DMS53 (cell line): ENCODE data around the gene COTL1.
A peak's percentile ranks its signal among the peaks of the same experiment; 100 is the strongest.

Source experiments
- DNase-seq: peaks from one replicate; lab custom pipeline; 2025; lab: John Stamatoyannopoulos, UW

The COTL1 gene

DNA sequence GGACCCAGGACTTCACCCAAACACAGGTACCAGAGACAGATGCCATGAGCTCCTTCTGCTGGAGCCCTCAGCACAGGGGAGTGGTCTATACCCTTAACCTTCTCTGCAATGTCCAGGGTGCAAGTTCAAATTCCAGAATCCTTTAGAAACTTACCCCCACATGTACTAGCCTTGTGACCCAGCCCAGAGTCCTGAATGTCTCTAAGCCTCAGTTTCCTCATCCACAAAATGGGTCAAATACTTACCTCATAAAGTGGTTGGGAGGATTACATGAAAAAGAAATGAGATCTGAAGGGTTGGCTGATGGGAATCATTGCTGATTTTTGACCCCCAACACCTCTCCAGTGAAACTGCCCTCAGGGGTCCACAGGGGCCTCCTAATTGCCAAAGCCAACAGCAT lies 21.7 kb downstream of the COTL1 start:
- DNase-seq, result no peak

DNA sequence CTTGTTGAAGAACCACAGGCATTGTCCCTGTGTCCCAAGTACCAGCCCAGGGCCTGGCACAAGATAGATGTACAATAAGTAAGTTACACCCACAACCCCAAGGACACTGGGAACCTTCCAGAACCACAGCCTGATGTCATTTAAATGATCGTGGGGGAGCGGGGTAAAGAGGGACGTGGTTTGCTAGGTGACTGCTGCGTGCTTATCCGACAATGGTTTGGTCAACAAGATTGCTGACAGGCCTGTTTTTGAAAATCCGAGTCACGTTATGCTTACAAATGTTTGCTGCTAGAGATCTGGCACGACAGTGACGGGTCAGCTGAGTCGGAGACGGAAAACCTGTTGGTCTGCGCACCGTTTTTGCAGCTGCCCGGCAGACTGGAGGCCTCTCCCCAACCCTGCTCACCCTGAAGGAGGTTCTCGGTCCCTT lies 22.8 kb downstream of the COTL1 start:
- no peak for DNase-seq

- DNase-seq, result no peak
Observed at GRCh38 chr16:84594725-84595038, 23.2 kb downstream of the COTL1 start.

DNA sequence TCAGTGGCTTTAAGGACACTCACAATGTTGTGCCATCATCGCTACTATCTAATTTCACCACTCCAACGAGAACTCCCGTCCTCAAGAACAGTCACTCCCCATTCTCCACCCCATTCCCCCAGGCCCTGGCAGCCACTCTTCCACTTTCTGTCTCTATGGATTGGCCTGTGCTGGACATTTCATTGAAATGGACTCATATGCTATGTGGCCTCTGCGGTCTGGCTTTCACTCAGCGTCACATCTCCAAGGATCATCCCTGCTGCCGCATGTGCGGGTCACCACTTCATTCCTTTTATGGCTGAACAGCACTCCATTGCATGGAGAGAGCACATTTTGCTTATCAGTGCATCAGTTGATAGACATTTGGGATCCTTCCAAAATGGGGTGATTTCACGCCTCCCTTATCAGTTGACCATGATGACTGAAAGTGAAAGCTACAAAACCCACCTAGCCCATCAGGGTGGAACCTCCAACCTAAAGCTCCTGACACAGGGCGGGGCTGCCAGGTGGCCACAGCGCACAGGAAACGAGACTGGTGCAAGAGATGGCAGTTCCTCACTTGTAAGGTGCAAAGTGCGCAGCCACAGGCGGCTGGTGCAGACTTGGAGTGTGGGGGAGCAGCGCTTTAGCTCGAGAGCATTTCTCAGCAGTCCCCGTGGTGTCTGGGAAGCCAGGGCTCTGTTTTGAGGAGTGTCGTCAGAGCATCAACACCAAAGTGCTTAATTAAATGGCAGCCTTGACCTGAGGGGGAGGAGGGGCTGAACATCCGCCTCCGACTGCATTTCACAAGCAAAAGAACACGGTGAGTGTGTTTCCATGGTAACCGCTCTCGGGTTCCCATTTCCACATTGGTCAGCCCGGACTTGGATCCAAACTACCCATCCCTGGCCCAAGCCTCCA lies 23.8 kb downstream of the COTL1 start:
- no peak for DNase-seq

GRCh38 chr16:84592718-84593117 lies 25.2 kb downstream of the COTL1 start:
- no peak for DNase-seq

GRCh38 chr16:84589975-84590719 lies 27.7 kb downstream of the COTL1 start:
- no peak for DNase-seq

GRCh38 chr16:84588991-84589390 lies 28.9 kb downstream of the COTL1 start:
- no peak for DNase-seq

DNA sequence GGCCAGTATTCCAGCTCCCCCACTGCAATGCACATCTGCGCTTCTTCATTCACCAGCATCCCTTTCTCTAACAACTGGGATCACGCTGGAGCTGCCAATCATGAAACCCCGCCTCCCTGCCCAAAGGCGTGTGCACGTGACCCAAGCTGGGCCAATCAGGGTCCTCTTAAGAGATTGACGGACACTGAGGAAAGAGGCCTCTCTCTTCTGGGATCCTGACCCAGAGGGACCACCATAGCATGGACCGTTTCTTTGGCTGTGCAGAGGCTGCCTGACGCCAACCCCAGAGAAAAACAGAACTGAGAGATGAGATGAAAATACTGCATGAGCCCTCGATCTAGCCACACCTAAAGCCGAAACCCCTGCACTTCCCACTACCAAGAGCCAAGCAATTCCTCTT lies 32.0 kb downstream of the COTL1 start:
- DNase-seq, result peak; percentile 14

GRCh38 chr16:84585467-84585866 lies 32.4 kb downstream of the COTL1 start:
- no peak for DNase-seq

- no peak for DNase-seq
Observed at GRCh38 chr16:84584678-84585077, 33.2 kb downstream of the COTL1 start.

GRCh38 chr16:84583995-84584394 lies 33.9 kb downstream of the COTL1 start:
- no peak for DNase-seq

DNA sequence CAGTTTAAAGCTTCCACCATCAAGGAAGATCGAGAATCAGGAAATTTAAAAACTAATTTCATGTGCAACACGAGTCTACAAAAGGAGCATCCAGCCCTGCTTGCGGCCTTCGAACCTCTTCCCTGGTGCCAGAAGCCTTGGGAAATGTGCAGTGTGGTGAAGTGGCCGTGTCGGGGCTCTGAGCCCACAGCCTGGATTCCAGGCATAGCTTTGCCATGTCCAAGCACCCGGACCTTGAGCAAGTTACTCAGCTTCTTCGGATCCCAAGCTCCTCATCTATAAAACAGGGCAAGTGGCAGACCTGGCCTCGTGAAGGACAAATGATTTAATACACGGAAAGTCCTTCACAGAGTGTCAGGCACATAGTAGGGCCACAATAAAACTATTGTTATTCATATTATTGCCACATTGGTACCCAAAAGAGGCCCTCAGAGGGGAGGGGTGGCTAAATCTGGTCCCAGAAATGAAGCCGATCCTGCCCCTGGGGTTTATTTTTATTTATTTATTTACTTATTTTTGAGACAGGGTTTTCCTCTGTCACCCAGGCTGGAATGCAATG lies 34.8 kb downstream of the COTL1 start:
- no peak for DNase-seq

DNA sequence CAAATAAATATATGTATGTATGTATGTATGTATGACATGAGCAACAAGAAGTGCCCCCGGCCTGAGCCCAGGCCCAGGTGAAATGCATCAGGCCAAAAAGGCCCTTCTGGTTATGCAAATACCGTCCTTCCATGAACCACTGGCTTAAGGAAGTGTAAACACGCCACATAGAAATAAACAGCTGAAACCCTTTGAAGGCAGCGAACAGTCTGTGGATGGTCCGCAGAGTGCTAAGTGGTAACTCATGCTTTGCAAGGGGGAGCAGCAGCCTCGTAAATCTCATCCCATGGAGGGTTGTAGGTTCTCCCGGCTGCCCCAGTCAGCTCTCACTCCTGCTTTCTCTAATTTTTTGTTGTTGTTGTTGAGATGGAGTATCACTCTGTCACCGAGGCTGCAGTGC lies 36.7 kb downstream of the COTL1 start:
- no peak for DNase-seq

- DNase-seq, result no peak
Observed at GRCh38 chr16:84579936-84580335, 37.9 kb downstream of the COTL1 start.

- DNase-seq, result no peak
Observed at GRCh38 chr16:84578538-84579126, 39.2 kb downstream of the COTL1 start.

DNA sequence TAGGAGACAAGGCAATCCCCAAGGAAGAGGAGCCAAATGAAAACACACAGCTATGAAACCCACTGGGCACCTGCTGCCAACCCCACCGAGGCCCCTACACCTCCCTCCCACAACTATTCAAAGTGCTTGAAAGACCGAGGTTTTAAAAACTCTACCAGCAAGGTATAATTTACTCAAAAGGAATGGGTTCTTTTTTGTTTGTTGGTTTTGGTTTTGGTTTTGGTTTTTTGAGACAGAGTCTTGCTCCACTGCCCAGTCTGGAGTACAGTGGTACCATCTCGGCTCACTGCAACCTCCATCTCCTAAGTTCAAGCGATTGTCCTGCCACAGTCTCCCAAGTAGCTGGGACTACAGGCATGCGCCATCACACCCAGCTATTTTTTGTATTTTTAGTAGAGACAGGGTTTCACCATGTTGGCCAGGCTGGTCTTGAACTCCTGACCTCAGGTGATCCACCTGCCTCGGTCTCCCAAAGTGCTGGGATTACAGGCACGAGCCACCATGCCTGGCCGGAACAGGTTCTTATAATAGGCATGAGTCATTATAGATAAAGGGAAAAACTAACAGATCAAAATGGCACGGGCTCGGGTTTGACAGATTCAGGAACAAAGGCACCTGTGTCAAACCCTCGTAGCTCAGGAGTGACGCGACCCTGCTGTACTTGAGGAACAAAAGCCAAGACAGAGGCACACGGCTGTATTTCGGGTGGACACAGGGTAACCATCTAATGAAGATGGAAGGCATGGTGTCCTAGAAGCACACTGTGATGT lies 40.7 kb downstream of the COTL1 start:
- no peak for DNase-seq

GRCh38 chr16:84575914-84576313 lies 42.0 kb downstream of the COTL1 start:
- no peak for DNase-seq

DNA sequence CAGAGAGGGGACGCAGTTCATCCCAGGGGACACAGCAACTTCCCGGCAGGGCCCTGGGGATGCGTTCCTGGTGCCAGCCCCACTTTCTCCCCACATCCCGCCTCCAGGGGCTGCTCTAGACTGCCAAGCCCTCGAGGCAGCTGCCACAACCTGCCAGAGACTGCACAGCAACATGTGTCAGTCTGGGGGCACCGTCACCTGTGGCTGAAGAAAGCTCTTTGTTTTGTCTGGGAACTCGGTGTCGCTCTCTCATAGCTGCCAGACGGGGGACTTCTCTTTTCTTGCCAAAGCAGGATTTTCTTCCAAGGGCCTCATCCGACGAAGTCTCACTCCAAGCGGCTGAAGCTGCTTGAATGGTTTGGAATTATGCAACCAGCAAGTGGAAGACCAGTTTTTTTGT lies 43.7 kb downstream of the COTL1 start:
- DNase-seq, result no peak

- DNase-seq, result no peak
Observed at GRCh38 chr16:84572096-84572495, 45.8 kb downstream of the COTL1 start.

DNA sequence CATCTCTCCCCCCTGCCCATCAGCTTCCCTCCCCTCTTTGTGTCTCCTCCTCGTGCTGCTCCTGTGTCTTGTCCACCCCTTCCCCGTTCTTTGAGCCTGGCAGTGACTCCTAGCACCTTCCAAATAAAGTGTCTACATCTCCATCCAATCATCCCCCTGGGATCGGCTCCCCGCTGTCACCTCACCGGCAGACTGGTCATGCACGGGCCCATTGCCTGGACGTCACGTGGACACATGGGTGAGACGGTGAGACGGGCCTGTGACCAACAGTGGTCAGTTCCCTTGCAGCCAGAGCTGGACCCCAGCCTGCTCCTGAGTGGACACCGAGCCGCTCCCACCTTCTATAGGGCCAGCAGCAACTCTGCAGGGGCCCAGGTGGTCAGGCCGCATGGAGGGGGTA lies 46.4 kb downstream of the COTL1 start:
- no peak for DNase-seq

DNA sequence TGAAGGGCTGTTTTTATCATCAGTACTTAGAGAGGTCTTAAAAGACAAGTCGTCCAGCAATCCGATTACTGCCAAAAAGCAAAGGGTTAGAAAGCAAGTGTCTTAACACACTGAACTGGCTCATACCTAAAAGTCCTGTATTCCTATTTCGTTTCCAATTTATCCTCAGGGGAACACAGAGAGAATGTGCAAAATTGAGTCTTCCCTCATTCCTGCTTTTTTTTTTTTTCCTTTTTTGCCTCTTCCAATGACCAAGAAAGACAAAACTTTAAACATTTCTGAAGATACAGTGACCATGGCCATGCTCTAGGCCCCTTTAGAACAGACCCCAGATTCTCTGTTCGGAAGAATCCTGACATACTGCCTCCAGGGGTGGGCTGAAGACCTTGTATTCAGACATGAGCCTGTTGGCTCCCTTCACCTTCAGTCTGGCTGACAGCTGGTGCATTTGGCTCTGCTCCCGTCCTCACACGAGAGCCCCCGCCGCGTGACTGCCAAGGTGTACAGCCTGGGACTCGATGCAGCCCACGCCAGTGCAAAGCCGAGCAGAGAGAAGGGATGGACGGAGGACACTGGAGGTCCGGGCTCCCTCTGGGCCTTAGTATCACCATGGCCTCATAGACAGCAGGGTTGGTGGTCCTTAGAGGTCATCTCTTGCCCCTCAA lies 47.0 kb downstream of the COTL1 start:
- no peak for DNase-seq
